ENCODE results near the gene ZNF837. TPM values are rescaled to one million over a fixed set of nuclear protein-coding genes. Genes with fewer than 3 reads are reported as not detected.

ZNF837 gene
- total and polyA plus RNA-seq, 2 donors (not counting 1 experiment from before 2014, with no cell fraction given), result 4.2 to 4.9 TPM

DNA sequence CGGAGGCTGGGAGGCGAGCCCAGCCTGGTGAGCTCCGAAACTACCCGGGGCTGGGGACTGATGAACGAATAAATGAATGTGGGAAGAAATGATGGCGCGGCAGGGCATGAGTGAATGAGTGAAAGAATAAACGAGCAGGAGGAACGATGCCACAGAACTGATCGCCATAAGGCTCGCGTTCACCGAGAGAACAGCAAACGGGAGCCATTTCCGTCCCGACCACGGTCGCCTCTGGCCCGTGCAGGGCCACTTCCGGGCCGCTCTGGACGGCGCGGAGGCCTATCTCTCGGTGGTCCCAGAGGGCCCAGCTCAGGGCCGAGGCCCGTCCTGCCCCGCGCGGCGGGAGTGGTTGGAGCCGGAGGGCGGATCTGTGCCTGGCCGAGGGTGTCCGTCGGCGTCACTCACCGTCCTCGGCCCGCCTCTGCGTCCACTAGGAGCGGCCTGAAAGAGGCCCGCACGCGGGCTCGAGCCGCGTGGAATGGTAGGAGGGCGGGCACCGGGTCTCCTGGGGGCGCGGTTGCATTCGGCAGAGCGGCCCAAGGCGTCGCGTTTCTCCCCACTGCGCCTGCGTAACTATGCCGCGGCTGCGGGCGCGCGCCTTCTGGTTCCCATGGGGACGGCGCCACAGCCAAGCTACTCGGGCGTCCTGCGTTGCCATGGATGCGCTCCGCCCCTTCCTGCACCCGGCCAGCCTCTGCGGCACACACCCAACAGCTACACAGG, 18.4 kb downstream of the ZNF837 start, which contains the start of gene ZNF497:
TSS of gene ZNF497 (minus strand) at position 480 of the 723 bp plus-strand sequence. CDS start 5,116 bp downstream, outside the sequence.
- CTCF ChIA-PET, result interaction anchor here (0.5 to 1.3 kb wide), 9 partner anchors 10 to 544 kb away, joined by 3 to 8 read pairs (median 4); partner anchors contain the start of genes ZBTB45 and ZNF584
- POLR2A ChIA-PET, result interaction anchor here (0.5 to 3.7 kb wide), 21 partner anchors 13 to 1609 kb away, joined by 3 to 35 read pairs (median 6); partner anchors contain the start of genes ERVK3-1, RPS5, TRIM28 and UBE2M

More for the DNA sequence above, 18.4 kb downstream of the ZNF837 start, which contains the start of gene ZNF497:
- Histone ChIP-seq H3K9me3 (ENCODE audit: control extremely low read depth in 1 of 3, control insufficient read depth in 2 of 3, insufficient read depth in 1 of 3, low read length in 2 of 3) (peaks cover 0 to 3% (median 0%) of the 10 kb centered on the region in 3 donors), H3K4me3 (ENCODE audit: control extremely low read depth in 1 of 5, extremely low read depth in 1 of 5, insufficient read depth in 1 of 5, low read depth in 2 of 5, low read length in 4 of 5) (peak within 1 kb of the TSS; percentile 69 to 90 (median 74)), H3K9ac (ENCODE audit: low read length) (peak within 1 kb of the TSS; percentile 75), H3K27ac (ENCODE audit: low read length in 2 of 2) (peak within 1 kb of the TSS; percentile 80 to 81), H4K20me1 (ENCODE audit: control insufficient read depth, insufficient read depth, low read length, poor library complexity, severe bottlenecking) (no peaks in the 10 kb centered on the region), H3K79me2 (ENCODE audit: control insufficient read depth, insufficient read depth, low read length) (no peaks in the 10 kb centered on the region), H2AFZ (ENCODE audit: insufficient read depth, low read depth, low read length, poor library complexity, severe bottlenecking) (peak within 1 kb of the TSS; percentile 87), H3K4me2 (replicated peaks; ENCODE audit: low read depth, low read length, poor library complexity, severe bottlenecking) (peak within 1 kb of the TSS; percentile 81), H3K36me3 (replicated peaks in 1 of 2; ENCODE audit: control extremely low read depth in 1 of 2, control insufficient read depth in 1 of 2, extremely low read depth in 1 of 2, insufficient read depth in 2 of 2, low read length in 1 of 2) (no peaks in the 10 kb centered on the region), H3K4me1 (ENCODE audit: control insufficient read depth in 2 of 2, insufficient read depth in 2 of 2, low read length in 2 of 2) (peaks cover 11 to 30% of the 10 kb centered on the region in 2 donors), H3K27me3 (replicated peaks in 1 of 4; ENCODE audit: control extremely low read depth in 1 of 4, control insufficient read depth in 3 of 4, insufficient read depth in 4 of 4, low read length in 3 of 4) (peaks cover 0 to 13% (median 5%) of the 10 kb centered on the region in 4 experiments)
- Mint-ChIP-seq H3K4me3 (peak within 1 kb of the TSS; percentile 95), H3K9me3 (ENCODE audit: insufficient read depth) (no peaks in the 10 kb centered on the region), H3K27me3 (peaks cover 3% of the 10 kb centered on the region), H3K4me1 (peaks cover 17% of the 10 kb centered on the region), H3K27ac (peak within 1 kb of the TSS; percentile 97)
- DNase-seq (peak; percentile 99), ATAC-seq (ENCODE audit: low read depth) (peak; percentile 83)
- TF ChIP-seq, protein P1, sequence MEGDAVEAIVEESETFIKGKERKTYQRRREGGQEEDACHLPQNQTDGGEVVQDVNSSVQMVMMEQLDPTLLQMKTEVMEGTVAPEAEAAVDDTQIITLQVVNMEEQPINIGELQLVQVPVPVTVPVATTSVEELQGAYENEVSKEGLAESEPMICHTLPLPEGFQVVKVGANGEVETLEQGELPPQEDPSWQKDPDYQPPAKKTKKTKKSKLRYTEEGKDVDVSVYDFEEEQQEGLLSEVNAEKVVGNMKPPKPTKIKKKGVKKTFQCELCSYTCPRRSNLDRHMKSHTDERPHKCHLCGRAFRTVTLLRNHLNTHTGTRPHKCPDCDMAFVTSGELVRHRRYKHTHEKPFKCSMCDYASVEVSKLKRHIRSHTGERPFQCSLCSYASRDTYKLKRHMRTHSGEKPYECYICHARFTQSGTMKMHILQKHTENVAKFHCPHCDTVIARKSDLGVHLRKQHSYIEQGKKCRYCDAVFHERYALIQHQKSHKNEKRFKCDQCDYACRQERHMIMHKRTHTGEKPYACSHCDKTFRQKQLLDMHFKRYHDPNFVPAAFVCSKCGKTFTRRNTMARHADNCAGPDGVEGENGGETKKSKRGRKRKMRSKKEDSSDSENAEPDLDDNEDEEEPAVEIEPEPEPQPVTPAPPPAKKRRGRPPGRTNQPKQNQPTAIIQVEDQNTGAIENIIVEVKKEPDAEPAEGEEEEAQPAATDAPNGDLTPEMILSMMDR (IDR thresholded peaks at IDR 0.05), result no peak
- TF ChIP-seq EZH2 (IDR thresholded peaks at IDR 0.05; ENCODE audit: borderline replicate concordance, insufficient read depth, low read depth, low read length, poor library complexity, severe bottlenecking), result no peak
- intact Hi-C loops (cut with micrococcal nuclease), result loop anchor here (1.0 to 5.0 kb wide), 11 partner anchors 15 to 196 kb away; partner anchors contain the start of genes ERVK3-1, UBE2M, ZNF324B and ZNF446
- WGBS (ENCODE audit: insufficient coverage), result under 1% methylated on average over 74 of the region's 74 CpGs
